Caco-2 (cell line): ENCODE measurements around the gene GALNT18. TPM values are rescaled to one million over a fixed set of nuclear protein-coding genes. Genes with fewer than 3 reads are reported as not detected.
"Not testable (repeated sequence)": the region's sequence is repeated elsewhere in the genome, so short reads cannot be mapped to it uniquely, and the experiment has no call there.

Experiments used
- BruUV-seq: library from RNA; stranded (reverse); fragments of 400-500 nt; replicated peaks from 2 replicates; lab custom pipeline; 2021; lab: Mats Ljungman, UMichigan
- CTCF ChIA-PET: fragments of 300-600 bp; sonication (Branson Sonifier 250); formaldehyde crosslinking; loops from one replicate; lab custom pipeline; 2022; ENCODE audit warnings: antibody characterized with exemption; lab: Charles Lee
- POLR2A ChIA-PET: fragments of 300-600 bp; sonication (Branson Sonifier 250); formaldehyde crosslinking; loops from one replicate; lab custom pipeline; 2022; ENCODE audit warnings: antibody characterized with exemption; lab: Charles Lee
- DNase-seq, 2 experiments: peaks; one replicate each; pipeline versions ENCODE4 v3.0.0 to v3.0.0-alpha.2; 2020 to 2022
- H3K27me3 ChIP-seq: replicated peaks from 2 replicates; pipeline ENCODE4 v1.6.0; 2011; ENCODE audit warnings: low read length; ENCODE audit not compliant: control insufficient read depth, insufficient read depth
- H3K36me3 ChIP-seq: 2 replicates; pipeline ENCODE4 v1.5.1; 2011; ENCODE audit warnings: low read length; ENCODE audit not compliant: control insufficient read depth, insufficient read depth
- H3K4me1 ChIP-seq: fragments of 250-450 bp; sonication (Bioruptor Pico); 2 replicates; pipeline ENCODE4 v1.5.1; 2020; ENCODE audit warnings: mild to moderate bottlenecking
- H3K4me3 ChIP-seq: 2 replicates; pipeline ENCODE4 v1.5.1; 2011; ENCODE audit warnings: low read depth, mild to moderate bottlenecking, control low read depth, low read length
- H3K9me3 ChIP-seq: fragments of 250-450 bp; sonication (Bioruptor Pico); 2 replicates; pipeline ENCODE4 v1.5.1; 2020; ENCODE audit warnings: mild to moderate bottlenecking, moderate library complexity
- H3K27ac Mint-ChIP-seq: one replicate; pipeline ENCODE4 v1.8.0; 2022; ENCODE audit warnings: mixed read lengths; ENCODE audit not compliant: unreplicated experiment
- H3K27me3 Mint-ChIP-seq: one replicate; pipeline ENCODE4 v1.8.0; 2022; ENCODE audit warnings: mixed read lengths; ENCODE audit not compliant: insufficient read depth, unreplicated experiment
- H3K36me3 Mint-ChIP-seq: one replicate; pipeline ENCODE4 v1.8.0; 2022; ENCODE audit warnings: mild to moderate bottlenecking, mixed read lengths; ENCODE audit not compliant: insufficient read depth, unreplicated experiment
- H3K4me1 Mint-ChIP-seq: one replicate; pipeline ENCODE4 v1.8.0; 2022; ENCODE audit warnings: low read depth, mixed read lengths; ENCODE audit not compliant: unreplicated experiment
- H3K4me3 Mint-ChIP-seq: one replicate; pipeline ENCODE4 v1.8.0; 2022; ENCODE audit warnings: mild to moderate bottlenecking, moderate library complexity, mixed read lengths; ENCODE audit not compliant: unreplicated experiment
- H3K9me3 Mint-ChIP-seq: one replicate; pipeline ENCODE4 v1.8.0; 2022; ENCODE audit warnings: mixed read lengths; ENCODE audit not compliant: unreplicated experiment
- intact Hi-C: fragments of 100-400 bp; cut with micrococcal nuclease; formaldehyde crosslinking; loops from one replicate; pipeline ENCODE4 v1.10.0; 2022; ENCODE audit not compliant: unreplicated experiment
- total RNA-seq: library from RNA; stranded (reverse); gene quantifications from 2 replicates; pipeline ENCODE4 v1.2.3, GENCODE V29; 2022
- TF ChIP-seq, protein P1 (sequence below), 2 experiments: fragments of 200-600 bp in 1 of 2; IDR thresholded peaks; 1 replicate in 1 of 2; 2 replicates in 1 of 2; pipeline versions ENCODE4 v1.5.1 to v1.8.0; 2011 to 2022; ENCODE audit warnings: antibody characterized with exemption in 1 of 2, control low read depth in 1 of 2, inconsistent platforms in 1 of 2, low read depth in 1 of 2, low read length in 1 of 2, mild to moderate bottlenecking in 1 of 2, moderate library complexity in 1 of 2; ENCODE audit not compliant: insufficient read depth in 1 of 2, severe bottlenecking in 1 of 2, unreplicated experiment in 1 of 2

Gene GALNT18
- total RNA-seq, 1 experiment from 2014 or later, result 0.43 TPM

DNA sequence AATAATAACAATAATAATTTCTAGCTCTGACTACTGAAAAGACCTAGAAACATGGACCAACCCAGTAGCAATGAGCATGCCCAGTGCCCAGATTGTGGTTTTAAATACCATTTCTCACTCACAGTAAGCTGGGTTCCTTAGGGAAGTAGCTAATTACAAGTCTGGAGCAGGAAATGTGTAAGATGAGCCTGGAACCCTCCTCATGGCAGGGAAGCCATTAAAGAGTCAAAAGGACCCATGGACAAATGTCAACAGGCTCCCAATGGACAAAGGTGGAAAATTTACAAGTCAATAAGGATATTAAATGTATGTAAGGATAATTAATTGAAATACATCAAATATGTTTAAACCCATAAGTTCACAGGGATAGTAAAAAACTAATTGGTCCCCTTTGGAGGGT, 258.1 kb downstream of the GALNT18 start:
- Mint-ChIP-seq H3K9me3 (peaks cover 10% of the 10 kb centered on the region), H3K27me3 (peaks cover 6% of the 10 kb centered on the region), H3K4me3 (no peak overlapping the region), H3K27ac (no peak overlapping the region), H3K4me1 (no peaks in the 10 kb centered on the region), H3K36me3 (no peaks in the 10 kb centered on the region)
- Histone ChIP-seq H3K9me3 (0 out of 2 replicates have a peak, but pooled peaks cover 7% of the 10 kb centered on the region), H3K4me1 (no peaks in the 10 kb centered on the region), H3K36me3 (no peaks in the 10 kb centered on the region), H3K4me3 (no peak overlapping the region), H3K27me3 (no peaks in the 10 kb centered on the region)
- POLR2A ChIA-PET, result no interaction called here
- BruUV-seq, result no TSS peak
- TF ChIP-seq, protein P1, sequence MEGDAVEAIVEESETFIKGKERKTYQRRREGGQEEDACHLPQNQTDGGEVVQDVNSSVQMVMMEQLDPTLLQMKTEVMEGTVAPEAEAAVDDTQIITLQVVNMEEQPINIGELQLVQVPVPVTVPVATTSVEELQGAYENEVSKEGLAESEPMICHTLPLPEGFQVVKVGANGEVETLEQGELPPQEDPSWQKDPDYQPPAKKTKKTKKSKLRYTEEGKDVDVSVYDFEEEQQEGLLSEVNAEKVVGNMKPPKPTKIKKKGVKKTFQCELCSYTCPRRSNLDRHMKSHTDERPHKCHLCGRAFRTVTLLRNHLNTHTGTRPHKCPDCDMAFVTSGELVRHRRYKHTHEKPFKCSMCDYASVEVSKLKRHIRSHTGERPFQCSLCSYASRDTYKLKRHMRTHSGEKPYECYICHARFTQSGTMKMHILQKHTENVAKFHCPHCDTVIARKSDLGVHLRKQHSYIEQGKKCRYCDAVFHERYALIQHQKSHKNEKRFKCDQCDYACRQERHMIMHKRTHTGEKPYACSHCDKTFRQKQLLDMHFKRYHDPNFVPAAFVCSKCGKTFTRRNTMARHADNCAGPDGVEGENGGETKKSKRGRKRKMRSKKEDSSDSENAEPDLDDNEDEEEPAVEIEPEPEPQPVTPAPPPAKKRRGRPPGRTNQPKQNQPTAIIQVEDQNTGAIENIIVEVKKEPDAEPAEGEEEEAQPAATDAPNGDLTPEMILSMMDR (IDR thresholded peaks at IDR 0.05; ENCODE audit: insufficient read depth in 1 of 2, low read depth in 1 of 2, low read length in 1 of 2, severe bottlenecking in 1 of 2, unreplicated experiment in 1 of 2), result no peak
- CTCF ChIA-PET, result no interaction called here
- no peak for DNase-seq
- intact Hi-C loops, result no loop called here

DNA sequence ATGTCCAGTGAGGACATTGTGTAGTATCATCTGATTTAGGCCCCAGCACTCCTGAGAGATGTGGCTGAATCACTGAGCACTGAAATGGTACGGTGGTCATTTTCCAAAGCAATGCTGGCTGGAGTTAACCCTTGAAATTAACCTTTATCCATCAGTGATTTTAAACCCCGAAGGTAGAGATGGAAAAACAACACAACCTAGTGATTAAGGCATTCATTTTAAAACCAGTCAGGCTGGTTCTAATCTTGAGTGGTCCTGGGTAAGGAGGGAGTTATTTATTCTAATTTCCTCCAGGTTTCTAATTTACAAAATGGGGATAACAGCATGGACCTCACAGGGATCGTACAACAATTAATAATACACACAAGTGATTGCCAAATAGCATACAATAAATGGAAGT, 262.2 kb downstream of the GALNT18 start:
- Histone ChIP-seq H3K4me3 (no peak overlapping the region), H3K4me1 (no peaks in the 10 kb centered on the region), H3K9me3 (no peaks in the 10 kb centered on the region), H3K27me3 (peaks cover 3% of the 10 kb centered on the region; the same call in 1 of the 2 replicates), H3K36me3 (no peaks in the 10 kb centered on the region)
- no TSS peak for BruUV-seq
- ChIA-PET CTCF (no interaction called here), POLR2A (no interaction called here)
- Mint-ChIP-seq H3K27me3 (peaks cover 24% of the 10 kb centered on the region), H3K4me3 (no peak overlapping the region), H3K27ac (no peak overlapping the region), H3K9me3 (no peaks in the 10 kb centered on the region), H3K36me3 (no peaks in the 10 kb centered on the region), H3K4me1 (no peaks in the 10 kb centered on the region)
- DNase-seq, result no peak
- intact Hi-C loops, result no loop called here
- TF ChIP-seq, protein P1 (IDR thresholded peaks at IDR 0.05; ENCODE audit: insufficient read depth in 1 of 2, low read depth in 1 of 2, low read length in 1 of 2, severe bottlenecking in 1 of 2, unreplicated experiment in 1 of 2), result no peak

DNA sequence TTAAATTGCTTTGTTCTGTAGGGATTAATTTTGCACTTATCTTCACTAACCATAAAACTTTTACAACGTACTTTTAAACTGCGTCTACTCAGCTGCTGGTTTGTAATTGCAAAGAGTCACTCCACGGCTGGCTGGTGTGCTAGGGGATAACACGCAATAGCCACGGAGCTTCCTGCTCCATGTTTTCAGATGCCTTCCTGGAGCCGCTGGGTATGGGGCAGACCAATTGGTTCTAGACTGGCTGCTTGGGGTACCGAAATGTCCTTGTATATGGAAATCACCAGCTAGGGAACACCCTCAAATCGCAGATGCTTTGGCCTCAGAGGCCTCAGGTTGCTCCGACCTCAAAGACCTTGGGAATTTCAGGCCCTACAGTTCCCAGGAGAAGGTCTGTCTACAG, 265.0 kb downstream of the GALNT18 start:
- Mint-ChIP-seq H3K36me3 (no peaks in the 10 kb centered on the region), H3K27me3 (peaks cover 21% of the 10 kb centered on the region), H3K27ac (no peak overlapping the region), H3K4me3 (no peak overlapping the region), H3K9me3 (no peaks in the 10 kb centered on the region), H3K4me1 (no peaks in the 10 kb centered on the region)
- peaks cover 3% of the 10 kb centered on the region; the same call in 1 of the 2 replicates for H3K27me3 ChIP-seq
- POLR2A ChIA-PET, result no interaction called here
- H3K4me3 ChIP-seq, result no peak overlapping the region
- H3K9me3 ChIP-seq, result no peaks in the 10 kb centered on the region
- intact Hi-C loops, result no loop called here
- CTCF ChIA-PET, result no interaction called here
- no peaks in the 10 kb centered on the region for H3K4me1 ChIP-seq
- H3K36me3 ChIP-seq, result no peaks in the 10 kb centered on the region
- BruUV-seq, result no TSS peak
- DNase-seq, result no peak
- TF ChIP-seq, protein P1 (IDR thresholded peaks at IDR 0.05; ENCODE audit: insufficient read depth in 1 of 2, low read depth in 1 of 2, low read length in 1 of 2, severe bottlenecking in 1 of 2, unreplicated experiment in 1 of 2), result no peak

DNA sequence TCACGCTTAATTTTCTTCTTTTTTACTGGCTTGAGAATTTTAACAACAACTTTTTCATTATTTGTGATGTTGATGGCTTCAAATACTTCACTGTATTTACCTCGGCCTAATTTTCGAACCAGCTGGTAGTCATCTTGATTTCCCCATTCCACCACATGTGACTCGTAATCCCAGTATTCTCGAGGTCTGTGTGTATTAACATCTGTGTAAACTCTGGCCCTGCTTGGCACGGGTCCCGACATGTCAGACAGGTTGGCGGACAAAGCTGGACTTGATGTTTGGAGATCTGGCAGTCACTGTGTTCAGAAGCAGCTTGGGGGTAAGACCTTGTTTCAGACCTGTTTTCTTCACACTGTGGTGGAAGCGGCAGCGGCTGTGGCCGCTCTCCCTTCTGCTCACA, 268.9 kb downstream of the GALNT18 start, which contains the start of gene CSNK2A3:
Gene CSNK2A3, minus strand, starts transcription at position 373 of the 400 bp plus-strand sequence. Its CDS starts 131 bp downstream, at position 242.
- H3K27me3 Mint-ChIP-seq, result peaks cover 15% of the 10 kb centered on the region
- POLR2A ChIA-PET, BruUV-seq: not testable (repeated sequence)

DNA sequence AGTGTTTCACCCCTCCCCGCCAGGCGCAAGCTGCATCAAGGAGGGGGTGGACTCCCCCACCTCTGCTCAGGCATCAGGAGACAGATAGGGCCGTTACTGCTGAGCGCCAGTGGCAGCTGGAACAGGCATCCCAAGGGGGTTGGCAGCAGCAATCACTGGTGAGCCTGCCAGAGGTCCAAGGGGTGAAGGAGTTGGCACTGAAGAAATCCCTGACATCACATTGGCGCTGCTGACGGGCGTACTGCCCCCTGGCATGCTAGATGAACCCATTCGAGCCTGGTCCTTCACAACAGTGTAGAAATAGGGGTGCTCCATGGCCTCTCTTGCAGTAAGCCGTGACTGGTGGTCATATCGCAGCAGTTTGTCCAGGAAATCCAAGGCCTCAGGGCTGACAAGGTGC, 270.0 kb downstream of the GALNT18 start:
- H3K4me1 ChIP-seq, H3K27me3 ChIP-seq, CTCF ChIA-PET, H3K9me3 Mint-ChIP-seq, H3K4me1 Mint-ChIP-seq, BruUV-seq, DNase-seq, H3K4me3 Mint-ChIP-seq, POLR2A ChIA-PET, intact Hi-C loops, H3K36me3 ChIP-seq, H3K9me3 ChIP-seq, H3K36me3 Mint-ChIP-seq, H3K27ac Mint-ChIP-seq, H3K4me3 ChIP-seq: not testable (repeated sequence)
- H3K27me3 Mint-ChIP-seq, result peaks cover 11% of the 10 kb centered on the region

More for the DNA sequence above, 268.9 kb downstream of the GALNT18 start, which contains the start of gene CSNK2A3:
- H3K27me3 ChIP-seq, DNase-seq, H3K27ac Mint-ChIP-seq, CTCF ChIA-PET, H3K36me3 Mint-ChIP-seq, H3K36me3 ChIP-seq, H3K9me3 Mint-ChIP-seq, H3K4me1 Mint-ChIP-seq, H3K4me3 Mint-ChIP-seq, intact Hi-C loops, H3K4me1 ChIP-seq, H3K4me3 ChIP-seq, H3K9me3 ChIP-seq: not testable (repeated sequence)
